ENCODE results near the gene MRPS17.

- TF ChIP-seq, protein P1, sequence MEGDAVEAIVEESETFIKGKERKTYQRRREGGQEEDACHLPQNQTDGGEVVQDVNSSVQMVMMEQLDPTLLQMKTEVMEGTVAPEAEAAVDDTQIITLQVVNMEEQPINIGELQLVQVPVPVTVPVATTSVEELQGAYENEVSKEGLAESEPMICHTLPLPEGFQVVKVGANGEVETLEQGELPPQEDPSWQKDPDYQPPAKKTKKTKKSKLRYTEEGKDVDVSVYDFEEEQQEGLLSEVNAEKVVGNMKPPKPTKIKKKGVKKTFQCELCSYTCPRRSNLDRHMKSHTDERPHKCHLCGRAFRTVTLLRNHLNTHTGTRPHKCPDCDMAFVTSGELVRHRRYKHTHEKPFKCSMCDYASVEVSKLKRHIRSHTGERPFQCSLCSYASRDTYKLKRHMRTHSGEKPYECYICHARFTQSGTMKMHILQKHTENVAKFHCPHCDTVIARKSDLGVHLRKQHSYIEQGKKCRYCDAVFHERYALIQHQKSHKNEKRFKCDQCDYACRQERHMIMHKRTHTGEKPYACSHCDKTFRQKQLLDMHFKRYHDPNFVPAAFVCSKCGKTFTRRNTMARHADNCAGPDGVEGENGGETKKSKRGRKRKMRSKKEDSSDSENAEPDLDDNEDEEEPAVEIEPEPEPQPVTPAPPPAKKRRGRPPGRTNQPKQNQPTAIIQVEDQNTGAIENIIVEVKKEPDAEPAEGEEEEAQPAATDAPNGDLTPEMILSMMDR (IDR thresholded peaks at IDR 0.05): no peak
- TF ChIP-seq EZH2 (IDR thresholded peaks at IDR 0.05; ENCODE audit: borderline replicate concordance, insufficient read depth, low read depth, low read length, poor library complexity, severe bottlenecking): no peak
Observed at GRCh38 chr7:55953707-55954475, 2.2 kb downstream of the MRPS17 start.
